ENCODE data around the gene TRAPPC12. TPM values are rescaled to one million over a fixed set of nuclear protein-coding genes. Genes with fewer than 3 reads are reported as not detected.

The TRAPPC12 gene
- total RNA-seq, 1 experiment from 2014 or later, result 86.2 TPM

DNA sequence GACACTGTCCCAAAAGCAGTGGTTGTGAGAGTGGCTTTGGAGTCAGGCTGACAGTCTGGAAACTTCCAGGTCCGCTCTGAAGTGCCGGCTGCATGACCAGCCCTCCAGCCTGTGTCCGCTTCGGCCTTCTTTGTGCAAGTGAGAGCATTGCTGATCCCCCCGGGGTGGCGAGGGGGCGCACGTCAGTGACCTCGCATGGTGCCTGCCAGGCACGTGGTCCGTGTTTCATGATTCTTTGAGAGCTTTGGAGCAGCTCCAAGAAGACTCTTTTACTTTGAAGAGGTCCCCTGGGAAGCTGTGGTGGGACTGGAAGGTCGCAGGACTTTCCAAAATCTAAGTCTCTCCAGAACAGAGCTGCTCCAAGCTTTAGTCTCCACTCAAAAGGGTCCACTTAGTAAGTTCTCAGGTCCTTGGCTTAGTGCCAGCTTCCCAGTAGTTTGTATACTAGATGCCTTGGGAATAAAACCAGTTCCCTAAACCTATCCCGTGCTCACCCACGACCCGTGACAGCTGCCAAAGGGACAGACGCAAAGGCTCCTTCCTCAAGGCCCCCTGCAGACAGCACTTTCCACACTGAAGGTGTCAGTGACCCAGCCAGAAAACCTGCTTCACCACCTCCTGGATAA lies 71.0 kb downstream of the TRAPPC12 start:
- Histone ChIP-seq H3K9me3 (ENCODE audit: low read length) (no peaks in the 10 kb centered on the region), H3K9me2 (replicated peaks; ENCODE audit: low read length) (no peaks in the 10 kb centered on the region), H3K4me3 (ENCODE audit: low read length) (no peak overlapping the region), H3K79me2 (ENCODE audit: low read length) (no peaks in the 10 kb centered on the region), H3K27me3 (ENCODE audit: low read length) (no peaks in the 10 kb centered on the region), H3K27ac (ENCODE audit: low read length) (no peak overlapping the region), H3F3A (ENCODE audit: low read length, unreplicated experiment) (no peaks in the 10 kb centered on the region), H3K9ac (ENCODE audit: low read length) (no peak overlapping the region), H3K36me3 (ENCODE audit: low read depth, low read length) (peaks cover 29% of the 10 kb centered on the region), H4K20me1 (ENCODE audit: low read length) (no peaks in the 10 kb centered on the region), H3K4me1 (ENCODE audit: insufficient read depth, low read length) (no peaks in the 10 kb centered on the region), H2AFZ (ENCODE audit: low read length) (no peak overlapping the region), H3K4me2 (ENCODE audit: low read length) (no peak overlapping the region)
- TF ChIP-seq EZH2 (IDR thresholded peaks at IDR 0.05; ENCODE audit: low read length, unreplicated experiment) (no peak), EZH2phosphoT487 (IDR thresholded peaks at IDR 0.05; ENCODE audit: borderline replicate concordance, low read length) (no peak)
- TF ChIP-seq, protein P1, sequence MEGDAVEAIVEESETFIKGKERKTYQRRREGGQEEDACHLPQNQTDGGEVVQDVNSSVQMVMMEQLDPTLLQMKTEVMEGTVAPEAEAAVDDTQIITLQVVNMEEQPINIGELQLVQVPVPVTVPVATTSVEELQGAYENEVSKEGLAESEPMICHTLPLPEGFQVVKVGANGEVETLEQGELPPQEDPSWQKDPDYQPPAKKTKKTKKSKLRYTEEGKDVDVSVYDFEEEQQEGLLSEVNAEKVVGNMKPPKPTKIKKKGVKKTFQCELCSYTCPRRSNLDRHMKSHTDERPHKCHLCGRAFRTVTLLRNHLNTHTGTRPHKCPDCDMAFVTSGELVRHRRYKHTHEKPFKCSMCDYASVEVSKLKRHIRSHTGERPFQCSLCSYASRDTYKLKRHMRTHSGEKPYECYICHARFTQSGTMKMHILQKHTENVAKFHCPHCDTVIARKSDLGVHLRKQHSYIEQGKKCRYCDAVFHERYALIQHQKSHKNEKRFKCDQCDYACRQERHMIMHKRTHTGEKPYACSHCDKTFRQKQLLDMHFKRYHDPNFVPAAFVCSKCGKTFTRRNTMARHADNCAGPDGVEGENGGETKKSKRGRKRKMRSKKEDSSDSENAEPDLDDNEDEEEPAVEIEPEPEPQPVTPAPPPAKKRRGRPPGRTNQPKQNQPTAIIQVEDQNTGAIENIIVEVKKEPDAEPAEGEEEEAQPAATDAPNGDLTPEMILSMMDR (conservative IDR thresholded peaks at IDR 0.05; ENCODE audit: low read depth, low read length), result no peak
- DNase-seq (no peak), ATAC-seq (no peak)
- ChIA-PET CTCF (no interaction called here), POLR2A (ENCODE audit: unreplicated experiment) (no interaction called here)
- BruUV-seq (replicated peaks), result no TSS peak
- intact Hi-C loops (cut with micrococcal nuclease), result no loop called here

DNA sequence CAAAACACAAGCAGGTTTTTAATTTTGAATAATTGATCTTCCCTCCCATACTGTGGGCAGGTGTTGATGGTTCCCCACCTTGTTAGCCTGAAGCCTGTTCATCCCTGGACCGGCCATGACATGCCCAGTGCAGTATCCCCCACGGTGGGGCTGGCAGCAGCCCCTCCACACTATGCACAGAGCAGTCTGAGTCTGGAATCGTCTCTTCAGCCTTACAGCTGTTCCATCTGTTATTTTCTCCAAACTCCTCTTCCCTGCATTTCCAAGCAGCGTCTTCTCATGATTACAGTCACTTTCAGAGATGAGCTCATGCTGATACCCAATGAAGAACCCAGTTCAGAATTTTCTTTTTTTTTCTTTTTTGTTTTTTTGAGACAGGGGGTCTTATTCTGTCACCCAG lies 71.7 kb downstream of the TRAPPC12 start:
- ChIA-PET POLR2A (ENCODE audit: unreplicated experiment) (no interaction called here), CTCF (no interaction called here)
- intact Hi-C loops (cut with micrococcal nuclease), result no loop called here
- Histone ChIP-seq H4K20me1 (ENCODE audit: low read length) (no peaks in the 10 kb centered on the region), H2AFZ (ENCODE audit: low read length) (no peak overlapping the region), H3K27me3 (ENCODE audit: low read length) (no peaks in the 10 kb centered on the region), H3K9ac (ENCODE audit: low read length) (no peak overlapping the region), H3K9me3 (ENCODE audit: low read length) (no peaks in the 10 kb centered on the region), H3F3A (ENCODE audit: low read length, unreplicated experiment) (no peaks in the 10 kb centered on the region), H3K4me3 (ENCODE audit: low read length) (no peak overlapping the region), H3K4me2 (ENCODE audit: low read length) (no peak overlapping the region), H3K36me3 (ENCODE audit: low read depth, low read length) (peaks cover 25% of the 10 kb centered on the region), H3K4me1 (ENCODE audit: insufficient read depth, low read length) (no peaks in the 10 kb centered on the region), H3K79me2 (ENCODE audit: low read length) (no peaks in the 10 kb centered on the region), H3K27ac (ENCODE audit: low read length) (no peak overlapping the region), H3K9me2 (replicated peaks; ENCODE audit: low read length) (no peaks in the 10 kb centered on the region)
- ATAC-seq (no peak), DNase-seq (no peak)
- no TSS peak for BruUV-seq (replicated peaks)
- TF ChIP-seq, protein P1 (conservative IDR thresholded peaks at IDR 0.05; ENCODE audit: low read depth, low read length), result no peak
- TF ChIP-seq EZH2 (IDR thresholded peaks at IDR 0.05; ENCODE audit: low read length, unreplicated experiment), result no peak
- TF ChIP-seq EZH2phosphoT487 (IDR thresholded peaks at IDR 0.05; ENCODE audit: borderline replicate concordance, low read length), result no peak

DNA sequence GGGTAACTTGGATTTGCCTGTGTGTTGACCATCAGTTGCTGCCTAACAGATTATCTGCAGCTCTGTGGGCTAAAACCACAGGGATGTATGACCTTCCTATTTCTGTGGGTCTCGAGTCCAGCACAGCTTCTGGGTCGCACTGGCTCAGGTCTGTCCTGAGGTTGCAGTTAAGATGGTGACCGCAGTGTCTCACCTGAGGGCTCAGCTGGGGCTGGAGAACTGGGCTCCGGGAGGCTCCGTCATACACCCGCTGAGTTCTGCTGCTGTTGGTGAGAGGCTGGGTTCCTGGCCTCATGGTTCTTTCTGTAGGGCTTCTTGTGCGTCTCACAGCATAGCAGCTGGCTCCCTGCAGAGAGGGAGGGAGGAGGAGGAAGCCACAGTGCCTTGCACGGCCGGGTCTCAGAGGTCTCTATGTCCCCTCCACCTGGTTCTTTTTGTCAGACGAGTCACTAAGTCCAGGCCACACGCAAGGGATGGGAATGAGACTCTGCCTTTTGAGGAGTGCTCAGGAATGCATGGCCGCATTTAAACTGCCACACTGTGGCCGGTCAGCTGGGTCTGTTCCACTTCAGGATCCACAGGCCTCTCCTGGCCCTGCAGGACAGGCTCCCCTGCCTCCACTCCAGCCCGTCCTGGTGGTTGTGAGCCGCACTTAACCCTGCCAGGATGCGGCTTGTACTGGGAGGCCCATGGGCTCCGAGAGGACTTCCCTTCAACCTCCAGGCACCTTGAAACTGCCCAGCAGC lies 72.6 kb downstream of the TRAPPC12 start:
- intact Hi-C loops (cut with micrococcal nuclease), result no loop called here
- Histone ChIP-seq H3K9ac (ENCODE audit: low read length) (no peak overlapping the region), H3K9me2 (replicated peaks; ENCODE audit: low read length) (no peaks in the 10 kb centered on the region), H2AFZ (ENCODE audit: low read length) (no peak overlapping the region), H4K20me1 (ENCODE audit: low read length) (no peaks in the 10 kb centered on the region), H3K4me1 (ENCODE audit: insufficient read depth, low read length) (no peaks in the 10 kb centered on the region), H3K79me2 (ENCODE audit: low read length) (no peaks in the 10 kb centered on the region), H3F3A (ENCODE audit: low read length, unreplicated experiment) (no peaks in the 10 kb centered on the region), H3K27me3 (ENCODE audit: low read length) (no peaks in the 10 kb centered on the region), H3K27ac (ENCODE audit: low read length) (no peak overlapping the region), H3K36me3 (ENCODE audit: low read depth, low read length) (peaks cover 24% of the 10 kb centered on the region), H3K4me3 (ENCODE audit: low read length) (no peak overlapping the region), H3K9me3 (ENCODE audit: low read length) (no peaks in the 10 kb centered on the region), H3K4me2 (ENCODE audit: low read length) (no peak overlapping the region)
- TF ChIP-seq EZH2 (IDR thresholded peaks at IDR 0.05; ENCODE audit: low read length, unreplicated experiment) (no peak), EZH2phosphoT487 (IDR thresholded peaks at IDR 0.05; ENCODE audit: borderline replicate concordance, low read length) (no peak)
- TF ChIP-seq, protein P1 (conservative IDR thresholded peaks at IDR 0.05; ENCODE audit: low read depth, low read length), result no peak
- ATAC-seq, result no peak
- no TSS peak for BruUV-seq (replicated peaks)
- ChIA-PET POLR2A (ENCODE audit: unreplicated experiment) (no interaction called here), CTCF (no interaction called here)
- no peak for DNase-seq

Data from PC-3 (cell line).